Neuron (in vitro differentiated cells): ENCODE data around the gene HDAC9.
"Not testable (repeated sequence)": the region's sequence is repeated elsewhere in the genome, so short reads cannot be mapped to it uniquely, and the experiment has no call there.

Experiments
- H2AFZ ChIP-seq: one replicate; pipeline ENCODE4 v1.6.1; 2013; ENCODE audit warnings: low read depth, mild to moderate bottlenecking, inconsistent platforms, low read length, moderate library complexity
- H3K27me3 ChIP-seq: one replicate; pipeline ENCODE4 v1.6.1; 2013; ENCODE audit warnings: low read length; ENCODE audit not compliant: insufficient read depth
- H3K36me3 ChIP-seq: one replicate; pipeline ENCODE4 v1.6.1; 2013; ENCODE audit warnings: low read length; ENCODE audit not compliant: insufficient read depth
- H3K4me1 ChIP-seq: one replicate; pipeline ENCODE4 v1.6.1; 2013; ENCODE audit warnings: low read length; ENCODE audit not compliant: insufficient read depth
- H3K4me3 ChIP-seq: 2 replicates; pipeline ENCODE4 v1.5.1; 2013; ENCODE audit warnings: mild to moderate bottlenecking, low read length, moderate library complexity
- H3K9me3 ChIP-seq: one replicate; pipeline ENCODE4 v1.6.1; 2013; ENCODE audit warnings: low read length

Gene HDAC9

GRCh38 chr7:19011212-19011611 is 515.7 kb downstream of the HDAC9 start:
- H3K4me1 ChIP-seq: no peaks in the 10 kb centered on the region
- no peaks in the 10 kb centered on the region for H3K27me3 ChIP-seq
- H3K4me3 ChIP-seq: no peak overlapping the region
- no peak overlapping the region for H2AFZ ChIP-seq
- no peaks in the 10 kb centered on the region for H3K9me3 ChIP-seq
- H3K36me3 ChIP-seq: no peaks in the 10 kb centered on the region

- Histone ChIP-seq H3K36me3 (no peaks in the 10 kb centered on the region), H3K9me3 (no peaks in the 10 kb centered on the region), H3K27me3 (no peaks in the 10 kb centered on the region), H3K4me1 (no peaks in the 10 kb centered on the region), H3K4me3 (no peak overlapping the region), H2AFZ (no peak overlapping the region)
These were observed 519.5 kb downstream of the HDAC9 start for GRCh38 chr7:19015098-19015497.

- Histone ChIP-seq H2AFZ (no peak overlapping the region), H3K4me1 (no peaks in the 10 kb centered on the region), H3K9me3 (no peaks in the 10 kb centered on the region), H3K36me3 (no peaks in the 10 kb centered on the region), H3K27me3 (no peaks in the 10 kb centered on the region), H3K4me3 (no peak overlapping the region)
These were observed 520.6 kb downstream of the HDAC9 start for GRCh38 chr7:19016140-19016539.

GRCh38 chr7:19017374-19017773 is 521.8 kb downstream of the HDAC9 start:
- Histone ChIP-seq H3K4me3 (no peak overlapping the region), H3K9me3 (no peaks in the 10 kb centered on the region)

GRCh38 chr7:19020062-19020461 is 524.5 kb downstream of the HDAC9 start:
- H3K9me3 ChIP-seq: no peaks in the 10 kb centered on the region
- no peaks in the 10 kb centered on the region for H3K27me3 ChIP-seq
- H3K4me1 ChIP-seq: no peaks in the 10 kb centered on the region
- H3K4me3 ChIP-seq: no peak overlapping the region
- no peaks in the 10 kb centered on the region for H3K36me3 ChIP-seq
- H2AFZ ChIP-seq: no peak overlapping the region

More at GRCh38 chr7:19017374-19017773, 521.8 kb downstream of the HDAC9 start:
- no peak overlapping the region for H2AFZ ChIP-seq
- no peaks in the 10 kb centered on the region for H3K27me3 ChIP-seq
- no peaks in the 10 kb centered on the region for H3K4me1 ChIP-seq
- no peaks in the 10 kb centered on the region for H3K36me3 ChIP-seq

GRCh38 chr7:19020711-19021110 is 525.2 kb downstream of the HDAC9 start:
- Histone ChIP-seq H3K36me3 (no peaks in the 10 kb centered on the region), H3K27me3 (no peaks in the 10 kb centered on the region), H3K4me1 (no peaks in the 10 kb centered on the region), H3K9me3 (no peaks in the 10 kb centered on the region), H3K4me3 (no peak overlapping the region), H2AFZ (no peak overlapping the region)

- Histone ChIP-seq H2AFZ (no peak overlapping the region), H3K36me3 (no peaks in the 10 kb centered on the region), H3K4me1 (no peaks in the 10 kb centered on the region), H3K9me3 (no peaks in the 10 kb centered on the region), H3K4me3 (no peak overlapping the region), H3K27me3 (no peaks in the 10 kb centered on the region)
These were observed 527.9 kb downstream of the HDAC9 start for GRCh38 chr7:19023477-19023876.

GRCh38 chr7:19024261-19024660 is 528.7 kb downstream of the HDAC9 start:
- no peak overlapping the region for H3K4me3 ChIP-seq
- H3K27me3 ChIP-seq: no peaks in the 10 kb centered on the region
- no peaks in the 10 kb centered on the region for H3K36me3 ChIP-seq
- H2AFZ ChIP-seq: no peak overlapping the region
- H3K4me1 ChIP-seq: no peaks in the 10 kb centered on the region
- H3K9me3 ChIP-seq: no peaks in the 10 kb centered on the region

- H3K36me3 ChIP-seq: no peaks in the 10 kb centered on the region
- H3K4me3 ChIP-seq: no peak overlapping the region
- H2AFZ ChIP-seq: no peak overlapping the region
These were observed 531.3 kb downstream of the HDAC9 start for GRCh38 chr7:19026888-19027287.

GRCh38 chr7:19030281-19030680 is 534.7 kb downstream of the HDAC9 start:
- no peaks in the 10 kb centered on the region for H3K36me3 ChIP-seq
- no peak overlapping the region for H2AFZ ChIP-seq
- no peaks in the 10 kb centered on the region for H3K27me3 ChIP-seq
- H3K4me3 ChIP-seq: no peak overlapping the region
- no peaks in the 10 kb centered on the region for H3K4me1 ChIP-seq
- H3K9me3 ChIP-seq: no peaks in the 10 kb centered on the region

More at GRCh38 chr7:19026888-19027287, 531.3 kb downstream of the HDAC9 start:
- no peaks in the 10 kb centered on the region for H3K4me1 ChIP-seq
- H3K27me3 ChIP-seq: no peaks in the 10 kb centered on the region
- no peaks in the 10 kb centered on the region for H3K9me3 ChIP-seq

- H3K27me3 ChIP-seq, H2AFZ ChIP-seq, H3K4me1 ChIP-seq, H3K36me3 ChIP-seq, H3K9me3 ChIP-seq, H3K4me3 ChIP-seq: not testable (repeated sequence)
These were observed 537.4 kb downstream of the HDAC9 start for GRCh38 chr7:19032942-19033341.

GRCh38 chr7:19051767-19052375 is 556.3 kb downstream of the HDAC9 start:
- Histone ChIP-seq H3K36me3 (no peaks in the 10 kb centered on the region), H3K9me3 (no peaks in the 10 kb centered on the region), H3K4me3 (no peak overlapping the region), H3K27me3 (no peaks in the 10 kb centered on the region), H3K4me1 (no peaks in the 10 kb centered on the region), H2AFZ (no peak overlapping the region)
